ENCODE results near the gene CELF1. TPM values are rescaled to one million over a fixed set of nuclear protein-coding genes. Genes with fewer than 3 reads are reported as not detected.
A peak's percentile ranks its signal among the peaks of the same experiment; 100 is the strongest.

CELF1 gene
- total and polyA plus RNA-seq, 9 of the 15 experiments (the other 6 are each of a cell fraction or from before 2014, with no cell fraction given), result 11.3 to 142 (median 77.4) TPM

GRCh38 chr11:47523490-47524225 is 29.3 kb downstream of the CELF1 start (continued):
- TF ChIP-seq ZNF511 (CRISPR knock-in tag; IDR thresholded peaks at IDR 0.05), result no peak
- no peak for TF ChIP-seq MED1 (CRISPR knock-in tag; IDR thresholded peaks at IDR 0.05; ENCODE audit: borderline replicate concordance)
- peak; percentile 98 for TF ChIP-seq FOSL1 (tag; conservative IDR thresholded peaks at IDR 0.05)
- no peak for TF ChIP-seq NFE2 (IDR thresholded peaks at IDR 0.05; ENCODE audit: low read depth)
- TF ChIP-seq HDAC3 (IDR thresholded peaks at IDR 0.05; ENCODE audit: borderline replicate concordance, partially characterized antibody), result peak; percentile 14
- TF ChIP-seq CAMTA2 (CRISPR knock-in tag; conservative IDR thresholded peaks at IDR 0.05), result no peak
- TF ChIP-seq TOE1 (IDR thresholded peaks at IDR 0.05; ENCODE audit: borderline replicate concordance), result 0 out of 2 replicates have a peak, but pooled peaks have one; percentile 22
- no peak for TF ChIP-seq TOE1 (CRISPR knock-in tag; IDR thresholded peaks at IDR 0.05; ENCODE audit: borderline replicate concordance, low read depth)
- TF ChIP-seq SNIP1 (IDR thresholded peaks at IDR 0.05; ENCODE audit: low read depth), result no peak
- no peak for TF ChIP-seq MXD1 (CRISPR knock-in tag; IDR thresholded peaks at IDR 0.05; ENCODE audit: borderline replicate concordance, poor library complexity, severe bottlenecking)
- TF ChIP-seq FOXA3 (CRISPR knock-in tag; conservative IDR thresholded peaks at IDR 0.05 in 1 of 2, IDR thresholded peaks at IDR 0.05 in 1 of 2), result 0 out of 4 replicates have a peak, but pooled peaks of 1 of the 2 experiments have one; percentile 18
- no peak for TF ChIP-seq ZNF766 (CRISPR knock-in tag; conservative IDR thresholded peaks at IDR 0.05)
- TF ChIP-seq E2F1 (CRISPR knock-in tag; IDR thresholded peaks at IDR 0.05), result no peak
- TF ChIP-seq JUND (IDR thresholded peaks at IDR 0.05; ENCODE audit: borderline replicate concordance, low read depth, low read length), result peak; percentile 99
- peak; percentile 98 for TF ChIP-seq JUND (tag; IDR thresholded peaks at IDR 0.05; ENCODE audit: borderline replicate concordance, low read depth, low read length)
- TF ChIP-seq ARNT (IDR thresholded peaks at IDR 0.05), result 0 out of 4 replicates have a peak, but pooled peaks of 1 of the 2 experiments have one; percentile 31
- TF ChIP-seq ZC3H4 (CRISPR knock-in tag; IDR thresholded peaks at IDR 0.05; ENCODE audit: borderline replicate concordance), result no peak
- no peak for TF ChIP-seq PHB2 (IDR thresholded peaks at IDR 0.05; ENCODE audit: low read depth)
- TF ChIP-seq CC2D1A (IDR thresholded peaks at IDR 0.05), result no peak
- TF ChIP-seq ATF3 (IDR thresholded peaks at IDR 0.05), result peak; percentile 96
- peak; percentile 78; the same call in 1 of the 2 replicates for TF ChIP-seq ATF3 (CRISPR knock-in tag; conservative IDR thresholded peaks at IDR 0.05)
- 0 out of 2 replicates have a peak, but pooled peaks have one; percentile 53 for TF ChIP-seq MYC (IDR thresholded peaks at IDR 0.05; ENCODE audit: low read depth, low read length)
- no peak for TF ChIP-seq MYC (CRISPR knock-in tag; IDR thresholded peaks at IDR 0.05; ENCODE audit: borderline replicate concordance, low read depth)
